Measurements from ENCODE around the gene CDX2.

GRCh38 chr13:27985600-27985999 is 16.5 kb upstream of the CDX2 start:
- no peak for TF ChIP-seq CTCF (IDR thresholded peaks at IDR 0.05)
- TF ChIP-seq REST (IDR thresholded peaks at IDR 0.05; ENCODE audit: insufficient read depth in 1 of 2, low read depth in 2 of 2, low read length in 1 of 2) = no peak
